ENCODE data around the gene PDE4D. TPM values are rescaled to one million over a fixed set of nuclear protein-coding genes. Genes with fewer than 3 reads are reported as not detected.

The PDE4D gene
- total RNA-seq, 1 experiment from 2014 or later = 6.5 TPM

GRCh38 chr5:59436364-59437148 is 457.0 kb downstream of the PDE4D start:
- Histone ChIP-seq H3K4me3 (ENCODE audit: low read depth, low read length, poor library complexity, severe bottlenecking) (no peak overlapping the region), H3K36me3 (ENCODE audit: insufficient read depth, low read length, poor library complexity, severe bottlenecking) (no peaks in the 10 kb centered on the region), H3K27me3 (replicated peaks; ENCODE audit: insufficient read depth, low read depth, low read length, poor library complexity) (peaks cover 3% of the 10 kb centered on the region), H3K27ac (ENCODE audit: low read depth, low read length, poor library complexity, severe bottlenecking) (no peak overlapping the region), H3K9me3 (ENCODE audit: low read depth, low read length, poor library complexity, severe bottlenecking) (no peaks in the 10 kb centered on the region), H3K4me1 (ENCODE audit: insufficient read depth, low read length, poor library complexity, severe bottlenecking) (no peaks in the 10 kb centered on the region)
- ChIA-PET CTCF (no interaction called here), POLR2A (ENCODE audit: low non-redundant PET) (no interaction called here)
- TF ChIP-seq CTCF (conservative IDR thresholded peaks at IDR 0.05; ENCODE audit: low read depth, low read length) = no peak
- no peak for TF ChIP-seq EZH2 (IDR thresholded peaks at IDR 0.05; ENCODE audit: borderline replicate concordance, low read depth, low read length, poor library complexity, severe bottlenecking)
- intact Hi-C loops (cut with micrococcal nuclease; ENCODE audit: unreplicated experiment) = no loop called here
- DNase-seq (ENCODE audit: low spot score) = no peak
- BruUV-seq (replicated peaks) = no TSS peak

- ChIA-PET CTCF (no interaction called here), POLR2A (ENCODE audit: low non-redundant PET) (no interaction called here)
- H3K27ac ChIP-seq (ENCODE audit: low read depth, low read length, poor library complexity, severe bottlenecking) = no peak overlapping the region
- H3K4me1 ChIP-seq (ENCODE audit: insufficient read depth, low read length, poor library complexity, severe bottlenecking) = no peaks in the 10 kb centered on the region
- H3K36me3 ChIP-seq (ENCODE audit: insufficient read depth, low read length, poor library complexity, severe bottlenecking) = no peaks in the 10 kb centered on the region
- no TSS peak for BruUV-seq (replicated peaks)
- no peaks in the 10 kb centered on the region for H3K9me3 ChIP-seq (ENCODE audit: low read depth, low read length, poor library complexity, severe bottlenecking)
- TF ChIP-seq CTCF (conservative IDR thresholded peaks at IDR 0.05; ENCODE audit: low read depth, low read length) = no peak
- no peak for TF ChIP-seq EZH2 (IDR thresholded peaks at IDR 0.05; ENCODE audit: borderline replicate concordance, low read depth, low read length, poor library complexity, severe bottlenecking)
- no peak for DNase-seq (ENCODE audit: low spot score)
- no peak overlapping the region for H3K4me3 ChIP-seq (ENCODE audit: low read depth, low read length, poor library complexity, severe bottlenecking)
- intact Hi-C loops (cut with micrococcal nuclease; ENCODE audit: unreplicated experiment) = no loop called here
- H3K27me3 ChIP-seq (replicated peaks; ENCODE audit: insufficient read depth, low read depth, low read length, poor library complexity) = peaks cover 18% of the 10 kb centered on the region
Measured at GRCh38 chr5:59433174-59433573, 460.4 kb downstream of the PDE4D start.

DNA sequence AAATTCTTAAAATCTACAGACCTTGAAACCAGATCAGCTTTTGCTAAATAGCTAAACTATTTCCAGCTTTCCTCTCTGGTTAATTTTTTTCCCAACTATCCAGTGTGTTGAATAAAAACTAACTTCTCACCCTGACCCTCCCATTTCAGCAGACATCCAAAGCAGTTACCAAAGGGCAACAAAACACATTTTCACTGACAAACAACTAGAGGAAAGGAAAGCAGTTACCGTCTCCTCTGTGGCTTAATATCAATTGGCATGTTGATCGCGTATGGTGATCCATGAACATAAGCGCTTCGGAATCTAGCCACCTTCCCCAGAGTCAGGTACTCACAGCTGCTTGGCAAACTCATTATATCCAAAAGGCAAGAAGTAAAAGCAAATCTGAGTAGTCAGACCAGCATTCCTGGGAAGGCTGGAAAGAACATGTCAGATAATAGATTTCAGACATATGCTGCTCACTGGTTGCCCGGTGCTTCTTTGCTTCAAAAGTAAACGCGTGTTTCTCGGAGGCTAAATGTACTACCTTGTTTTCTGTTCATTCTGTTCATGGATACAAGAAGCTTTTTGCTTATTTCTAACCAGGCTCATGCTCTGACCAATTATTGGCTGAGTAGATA is 463.4 kb downstream of the PDE4D start:
- CTCF ChIA-PET = no interaction called here
- POLR2A ChIA-PET (ENCODE audit: low non-redundant PET) = no interaction called here
- no peak for DNase-seq (ENCODE audit: low spot score)

More for the DNA sequence above, 463.4 kb downstream of the PDE4D start:
- no TSS peak for BruUV-seq (replicated peaks)
- no peaks in the 10 kb centered on the region for H3K4me1 ChIP-seq (ENCODE audit: insufficient read depth, low read length, poor library complexity, severe bottlenecking)
- H3K27ac ChIP-seq (ENCODE audit: low read depth, low read length, poor library complexity, severe bottlenecking) = no peak overlapping the region
- H3K27me3 ChIP-seq (replicated peaks; ENCODE audit: insufficient read depth, low read depth, low read length, poor library complexity) = peaks cover 14% of the 10 kb centered on the region
- H3K36me3 ChIP-seq (ENCODE audit: insufficient read depth, low read length, poor library complexity, severe bottlenecking) = no peaks in the 10 kb centered on the region
- TF ChIP-seq CTCF (conservative IDR thresholded peaks at IDR 0.05; ENCODE audit: low read depth, low read length) (no peak), EZH2 (IDR thresholded peaks at IDR 0.05; ENCODE audit: borderline replicate concordance, low read depth, low read length, poor library complexity, severe bottlenecking) (no peak)
- no peak overlapping the region for H3K4me3 ChIP-seq (ENCODE audit: low read depth, low read length, poor library complexity, severe bottlenecking)
- no peaks in the 10 kb centered on the region for H3K9me3 ChIP-seq (ENCODE audit: low read depth, low read length, poor library complexity, severe bottlenecking)
- intact Hi-C loops (cut with micrococcal nuclease; ENCODE audit: unreplicated experiment) = no loop called here
